NCI-H2081 (cell line): ENCODE data around the gene TAOK1.
A peak's percentile ranks its signal among the peaks of the same experiment; 100 is the strongest.

Source experiments
- DNase-seq, 2 experiments: peaks; one replicate each; lab custom pipeline; 2025; lab: John Stamatoyannopoulos, UW

TAOK1 gene

GRCh38 chr17:29571883-29572681 is 181.9 kb downstream of the TAOK1 start:
- DNase-seq: no peak

- no peak for DNase-seq
Measured at GRCh38 chr17:29572691-29573557, 182.8 kb downstream of the TAOK1 start.

GRCh38 chr17:29573558-29573869 is 183.4 kb downstream of the TAOK1 start:
- DNase-seq: no peak

- no peak for DNase-seq
Measured at GRCh38 chr17:29573871-29574731, 183.9 kb downstream of the TAOK1 start.

DNA sequence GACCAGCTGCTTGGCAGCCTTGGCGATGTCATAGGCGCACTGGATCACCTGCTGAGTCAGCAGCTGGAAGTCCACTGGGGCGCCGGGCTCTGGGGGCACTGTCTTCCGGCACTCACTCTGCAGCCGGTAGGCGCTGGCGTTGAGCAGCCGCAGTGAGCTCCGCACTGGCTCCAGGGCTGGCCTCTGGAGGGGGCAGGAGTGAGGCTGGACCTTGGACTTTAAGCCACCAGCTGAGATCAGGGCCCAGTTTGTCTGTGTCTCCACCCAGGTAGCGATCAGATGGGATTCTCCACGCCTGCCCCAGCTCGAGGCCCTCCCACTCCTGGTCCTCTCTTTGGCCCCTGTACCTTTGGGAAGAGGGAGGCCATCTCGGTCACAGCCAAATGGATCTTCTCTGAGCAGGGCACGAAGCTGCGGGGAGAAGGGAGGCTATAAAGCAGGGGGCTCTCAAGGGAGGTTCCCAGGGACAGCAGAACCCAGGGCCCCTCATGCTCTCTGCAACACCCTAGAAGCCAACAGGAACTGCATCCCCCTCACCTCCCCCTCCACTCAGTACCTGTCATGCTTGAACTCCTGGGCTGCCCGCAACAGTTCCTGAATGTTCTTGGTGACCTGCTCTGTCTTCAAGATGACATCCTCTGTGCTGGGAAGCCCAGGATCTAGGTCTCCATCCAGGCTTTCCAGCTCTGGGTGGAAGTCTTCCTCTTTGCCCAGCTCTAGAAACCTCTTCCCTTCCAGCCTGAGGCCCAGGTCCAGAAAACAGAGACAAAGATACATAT is 184.8 kb downstream of the TAOK1 start:
- DNase-seq: no peak

DNA sequence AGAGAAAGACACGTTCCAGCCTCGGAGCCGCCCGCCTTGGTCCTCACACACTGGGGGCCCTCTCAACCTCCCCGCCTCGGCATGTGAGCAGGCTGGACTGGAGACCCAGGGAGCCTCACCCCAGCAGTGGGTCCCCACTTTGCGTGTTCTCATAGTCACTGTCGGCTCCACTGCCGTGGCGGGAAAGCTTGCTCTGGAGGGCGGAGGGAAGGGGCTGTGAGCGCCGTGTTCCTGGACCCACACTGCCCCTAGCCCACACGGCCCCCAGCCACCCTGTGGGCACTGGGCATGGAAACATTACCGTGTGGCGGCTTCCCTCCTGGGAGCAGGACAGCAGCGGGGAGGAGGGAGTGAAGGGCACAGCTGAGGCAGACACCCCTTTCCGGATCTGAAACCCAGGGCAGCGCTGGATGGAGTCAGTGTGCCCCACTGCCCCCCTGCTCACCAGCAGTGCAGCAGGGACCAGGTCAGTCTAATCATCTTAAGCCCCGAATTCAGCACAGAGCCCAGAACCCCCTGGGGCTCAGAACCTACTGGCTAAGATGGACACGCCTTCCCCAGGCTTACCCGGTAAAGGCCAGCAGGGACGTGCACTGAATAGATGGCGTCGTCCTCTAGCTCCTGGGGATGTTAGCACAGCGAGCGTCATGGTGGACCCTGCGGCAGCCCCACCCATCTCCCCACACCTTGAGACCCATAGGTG is 185.5 kb downstream of the TAOK1 start:
- no peak for DNase-seq

- no peak for DNase-seq
Measured at GRCh38 chr17:29576214-29577000, 186.2 kb downstream of the TAOK1 start.

DNA sequence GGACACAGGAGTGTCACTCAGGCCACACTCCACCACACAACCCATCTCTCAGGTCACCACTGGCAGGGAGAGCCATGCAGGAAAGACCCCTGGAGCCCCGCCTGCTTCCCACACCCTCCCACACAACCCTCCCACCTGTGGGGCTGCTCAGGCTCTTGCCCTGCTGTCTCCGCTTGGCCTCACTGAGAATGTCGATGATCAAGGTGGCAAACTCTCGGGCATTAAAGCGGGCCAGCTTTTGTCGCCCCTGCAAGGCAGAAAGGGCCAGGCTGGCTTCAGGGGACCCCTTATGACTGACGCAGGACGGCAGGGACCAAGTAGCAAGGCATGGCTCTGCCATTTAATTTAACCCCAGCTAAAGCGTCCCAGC is 186.8 kb downstream of the TAOK1 start:
- DNase-seq: no peak

DNA sequence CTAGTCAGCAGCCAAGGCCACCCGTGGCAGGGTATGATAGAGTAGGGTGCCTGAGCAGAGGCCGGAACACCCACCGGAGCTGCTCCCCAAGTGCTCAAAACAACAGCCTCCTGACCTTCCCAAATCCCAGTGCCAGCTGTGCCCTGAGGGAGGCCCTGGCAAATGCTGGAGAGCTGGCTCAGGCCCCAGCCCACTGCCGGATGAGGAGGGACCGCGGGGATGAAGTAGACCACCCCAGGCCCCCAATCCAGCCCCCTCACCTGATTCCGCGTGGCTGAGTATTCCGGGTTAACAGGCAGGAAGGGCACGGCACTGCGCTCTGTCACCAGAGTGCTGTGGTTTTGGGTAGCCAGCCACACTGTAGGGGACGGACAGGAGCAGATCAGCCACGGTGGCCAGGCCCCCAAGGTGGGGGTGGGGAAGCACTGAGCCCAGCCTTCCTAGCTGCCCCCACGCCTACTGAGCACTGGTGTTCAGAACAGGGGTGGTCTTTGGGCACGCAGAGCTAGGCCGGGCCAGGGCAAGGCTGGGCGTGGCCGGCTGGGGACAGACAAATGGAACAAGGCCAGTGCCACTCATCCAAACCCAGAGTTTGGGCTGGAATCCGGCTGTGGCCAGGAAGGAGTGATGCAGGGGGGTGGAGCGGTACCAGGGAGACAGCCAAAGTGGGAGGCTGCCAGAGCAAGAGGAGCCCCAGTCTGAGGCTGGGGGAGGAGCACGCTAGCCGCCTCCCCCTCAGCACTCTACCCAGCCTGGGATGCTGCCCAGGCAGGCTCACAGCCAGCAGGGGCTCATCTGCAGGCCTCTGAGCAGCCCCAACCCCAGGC is 187.4 kb downstream of the TAOK1 start:
- no peak for DNase-seq

GRCh38 chr17:29578626-29579485 is 188.7 kb downstream of the TAOK1 start:
- no peak for DNase-seq

DNA sequence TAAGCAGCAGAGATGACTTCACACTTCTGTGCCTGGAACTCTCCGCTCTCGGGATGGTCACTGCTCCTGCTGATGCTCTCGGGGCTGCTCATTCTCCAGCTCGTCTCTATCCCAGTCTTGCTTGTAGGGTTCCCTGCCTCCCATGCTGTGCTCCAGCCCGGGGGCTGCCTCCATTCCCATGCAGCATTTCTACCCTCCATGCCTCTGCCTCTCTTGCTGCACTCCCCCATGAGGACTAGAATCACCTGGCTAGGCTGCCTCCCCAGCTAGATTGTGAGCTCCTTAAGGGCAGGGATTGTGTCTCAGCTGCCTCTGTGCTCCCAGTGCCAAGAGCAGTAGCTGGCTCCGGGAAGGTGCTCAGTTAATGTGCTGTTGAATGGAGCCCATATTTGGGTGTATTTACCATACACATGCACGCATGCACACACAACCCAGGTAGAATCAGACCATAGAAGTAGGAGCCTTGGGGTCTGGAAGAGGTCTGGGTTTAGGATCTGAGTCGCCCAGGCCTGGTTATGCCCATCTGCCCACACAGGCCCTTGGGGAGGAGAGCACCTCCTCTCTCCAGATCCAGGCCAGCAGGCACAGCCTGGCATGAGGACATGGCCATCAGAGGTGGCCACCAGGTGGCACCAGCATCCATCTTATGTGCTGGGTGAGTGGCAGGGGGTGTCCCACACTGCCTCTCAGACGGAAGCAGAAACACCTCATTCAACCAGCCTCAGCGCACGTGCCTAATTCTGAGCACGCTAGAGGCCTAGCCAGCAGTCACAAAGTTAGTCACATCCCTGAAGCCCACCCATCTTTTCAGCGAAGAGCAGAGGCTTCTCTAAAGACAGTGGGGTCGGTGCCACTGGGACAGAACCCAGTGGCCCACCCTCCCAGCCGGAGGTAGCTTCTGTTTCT is 190.0 kb downstream of the TAOK1 start:
- peak; percentile 69 to 80 for DNase-seq

DNA sequence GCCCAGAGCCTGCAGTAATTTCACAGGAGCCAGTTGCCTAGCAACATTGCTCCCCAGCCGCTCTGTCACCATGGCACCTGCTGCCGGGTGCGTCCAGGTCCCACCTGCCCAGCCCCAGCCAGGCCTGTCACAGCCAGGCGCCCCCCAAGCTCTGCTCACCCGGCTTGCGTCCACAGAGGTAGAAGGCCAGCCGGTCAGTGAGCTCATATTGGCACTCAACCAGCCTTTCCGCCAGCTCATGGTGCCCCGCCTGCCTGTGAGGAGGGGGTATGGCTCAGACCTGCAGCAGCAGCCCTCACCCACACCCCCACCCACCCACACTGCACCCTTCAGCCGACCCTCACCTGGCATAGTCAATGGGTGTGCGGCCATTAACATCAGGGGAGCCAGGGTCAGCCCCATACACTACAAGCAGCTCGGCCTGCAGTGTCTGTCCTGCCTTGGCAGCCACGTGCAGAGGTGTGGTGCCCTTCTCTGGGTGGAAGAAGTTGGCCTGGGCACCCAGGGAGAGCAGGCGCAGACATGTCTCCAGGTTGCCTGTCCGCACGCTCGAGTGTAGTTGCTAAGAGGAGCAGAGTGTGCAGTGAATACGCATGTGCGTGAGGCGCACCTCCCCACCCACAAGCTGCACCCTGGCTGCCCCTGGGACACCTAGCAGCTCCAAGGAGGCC is 191.6 kb downstream of the TAOK1 start:
- DNase-seq: peak in 1 of 2 experiments; percentile 39

- no peak for DNase-seq
Measured at GRCh38 chr17:29582254-29582765, 192.1 kb downstream of the TAOK1 start.

GRCh38 chr17:29582772-29583171 is 192.6 kb downstream of the TAOK1 start:
- no peak for DNase-seq

DNA sequence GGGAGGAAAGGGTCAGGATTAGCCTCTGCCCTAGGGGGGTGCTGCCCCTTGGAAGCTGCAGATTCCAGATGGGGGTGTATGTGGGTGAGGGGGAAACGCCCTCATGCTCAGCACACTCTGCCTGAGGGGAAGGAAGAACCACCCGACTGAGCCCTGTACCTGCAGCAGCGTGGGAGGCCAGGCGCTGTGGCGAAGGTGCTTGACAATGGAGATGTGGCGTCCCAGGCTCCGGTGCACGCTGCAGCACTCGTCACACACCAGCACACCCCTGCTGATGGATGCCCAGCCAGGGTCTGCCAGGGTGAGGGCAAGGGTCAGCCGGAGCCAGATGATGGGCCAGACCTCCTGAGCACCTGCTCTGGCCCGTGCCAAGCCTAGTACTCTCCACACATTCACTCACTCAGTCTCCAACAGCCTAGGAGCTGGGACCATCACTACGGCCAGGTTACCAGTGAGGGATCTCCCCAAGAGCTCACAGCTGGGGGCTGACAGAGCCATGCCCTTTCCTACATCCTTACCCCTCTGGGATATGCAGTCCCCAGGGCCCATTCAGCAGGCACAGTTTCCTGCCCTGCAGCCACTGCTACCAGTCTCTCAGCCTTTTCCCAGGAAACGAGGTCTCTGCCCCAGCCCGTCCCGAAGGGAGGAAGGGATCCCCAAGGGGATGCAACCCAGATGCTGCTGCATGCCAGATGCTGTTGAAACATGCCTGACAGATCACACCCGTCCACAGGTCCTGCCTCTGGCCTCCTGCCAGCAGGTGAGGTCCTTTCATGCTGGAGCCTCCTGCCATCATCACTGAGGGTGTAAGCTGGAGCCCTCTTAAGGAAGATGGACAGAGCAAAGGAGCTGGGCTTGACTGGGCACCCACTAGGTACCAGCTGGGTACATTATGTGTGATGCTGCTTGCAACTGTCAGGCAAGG is 193.4 kb downstream of the TAOK1 start:
- DNase-seq: no peak
